Activated CD4-positive, alpha-beta T cell treated with anti-CD3 and anti-CD28 coated beads, Interleukin-2, amount 50 U/mL, for 48 hours (primary cell): ENCODE data around the gene TRIM29.

ENCODE experiments used
- DNase-seq, 2 experiments: peaks; one replicate each; pipeline ENCODE4 v3.0.0-alpha.2; 2020

TRIM29 gene

DNA sequence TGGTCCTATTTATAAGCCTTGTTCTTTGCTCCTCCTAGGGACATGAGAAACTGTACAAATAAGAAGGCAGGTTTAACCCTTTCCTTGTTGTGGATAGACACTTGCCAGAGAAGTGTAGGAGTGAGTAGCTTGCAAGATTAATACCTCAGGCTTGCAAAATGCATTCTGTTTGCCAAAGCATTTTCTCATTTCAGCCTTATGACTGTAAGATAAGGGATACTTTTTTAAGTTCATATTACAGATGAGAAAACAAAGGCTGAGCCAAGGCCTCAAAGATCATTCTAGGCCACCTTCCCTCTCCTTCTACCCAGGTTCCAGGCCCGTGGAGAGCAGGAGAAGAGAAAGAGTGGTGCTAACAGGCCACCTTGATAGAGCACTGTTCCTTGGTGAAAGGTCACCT, 46.8 kb downstream of the TRIM29 start:
- no peak for DNase-seq

DNA sequence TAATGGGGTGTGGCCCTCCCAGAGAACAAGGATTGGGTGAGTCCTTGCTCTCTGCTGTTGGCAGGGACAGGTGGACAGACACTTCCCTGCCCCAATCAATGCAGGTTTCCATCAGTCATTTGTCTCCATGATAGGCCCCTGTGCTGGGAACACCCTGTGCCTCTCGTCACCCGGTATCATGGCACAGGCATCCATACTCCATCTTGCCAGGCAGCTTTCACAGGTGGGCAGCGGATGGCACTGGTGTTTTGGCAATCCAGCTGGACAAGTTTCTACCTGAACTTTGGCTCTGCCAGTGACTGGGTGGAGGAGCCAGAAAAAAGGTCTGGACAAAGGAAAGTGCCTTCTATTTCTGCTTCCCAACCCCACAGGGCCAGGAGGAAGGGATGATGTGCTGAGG, 47.5 kb downstream of the TRIM29 start:
- no peak for DNase-seq

DNA sequence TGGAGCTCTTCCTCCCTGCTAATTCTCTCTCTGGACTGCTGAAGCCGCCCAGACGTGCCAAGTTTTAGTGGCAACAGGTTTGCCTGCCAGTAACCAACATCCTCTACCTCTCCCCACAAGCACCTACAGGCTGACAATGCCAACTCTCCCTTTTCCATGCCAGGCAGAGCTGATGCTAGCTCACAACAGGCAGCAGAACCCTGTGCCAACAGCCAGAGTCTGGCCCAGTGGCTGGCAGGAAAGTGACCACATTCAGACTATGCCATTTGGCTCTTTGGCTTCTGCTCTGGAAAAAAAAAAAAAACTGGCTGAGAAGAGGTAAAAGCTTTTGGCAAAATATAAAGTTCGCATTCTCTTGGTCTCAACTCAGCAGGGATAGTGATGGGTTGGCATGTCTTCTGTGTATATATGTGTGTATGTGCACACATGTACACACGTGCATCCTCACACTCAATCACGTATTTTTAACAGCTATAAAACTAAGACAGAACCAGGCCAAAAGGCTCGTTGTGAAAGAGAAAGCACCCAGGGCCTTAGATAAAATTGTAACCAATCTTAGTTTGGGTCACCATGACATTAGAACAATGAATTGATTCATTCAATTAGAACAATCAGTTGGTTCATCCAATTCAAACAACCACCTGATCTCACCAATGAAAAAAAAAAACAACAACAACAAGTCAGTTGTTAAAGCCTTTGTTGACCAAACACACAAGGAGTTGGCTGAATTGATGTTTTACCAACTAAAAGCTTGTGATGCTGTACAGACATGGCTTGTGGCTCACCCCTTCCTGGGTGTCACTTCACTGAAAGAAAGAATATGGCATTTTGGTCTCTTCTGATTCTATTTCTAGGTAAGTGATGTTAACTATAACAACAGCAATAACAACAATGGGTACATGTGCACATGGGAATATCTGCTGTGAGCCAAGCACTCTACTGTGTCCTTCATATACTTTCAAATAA, 48.6 kb downstream of the TRIM29 start:
- no peak for DNase-seq

- no peak for DNase-seq
Measured at GRCh38 chr11:120088056-120088455, 49.9 kb downstream of the TRIM29 start.

DNA sequence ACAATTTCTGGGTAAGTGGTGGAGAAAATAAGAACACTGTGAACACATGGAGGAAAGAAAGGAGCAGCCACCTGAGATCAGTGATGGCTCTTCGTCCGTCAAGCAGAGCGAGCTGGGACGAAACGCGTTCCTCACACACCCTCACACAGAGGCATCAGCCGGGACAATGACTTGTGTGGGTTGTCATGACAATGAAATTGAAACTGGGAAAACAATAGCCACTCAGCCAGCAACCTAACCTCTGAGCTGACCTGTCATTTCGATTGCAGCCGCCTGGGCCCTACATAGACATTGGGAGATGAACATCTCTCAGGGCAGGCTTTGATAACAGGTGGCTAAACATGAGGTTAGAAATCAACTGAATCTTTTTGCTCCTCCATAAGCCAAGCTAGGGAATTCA, 51.3 kb downstream of the TRIM29 start:
- no peak for DNase-seq

GRCh38 chr11:120079750-120080610, 57.9 kb downstream of the TRIM29 start:
- DNase-seq: peak; percentile 12 to 18

DNA sequence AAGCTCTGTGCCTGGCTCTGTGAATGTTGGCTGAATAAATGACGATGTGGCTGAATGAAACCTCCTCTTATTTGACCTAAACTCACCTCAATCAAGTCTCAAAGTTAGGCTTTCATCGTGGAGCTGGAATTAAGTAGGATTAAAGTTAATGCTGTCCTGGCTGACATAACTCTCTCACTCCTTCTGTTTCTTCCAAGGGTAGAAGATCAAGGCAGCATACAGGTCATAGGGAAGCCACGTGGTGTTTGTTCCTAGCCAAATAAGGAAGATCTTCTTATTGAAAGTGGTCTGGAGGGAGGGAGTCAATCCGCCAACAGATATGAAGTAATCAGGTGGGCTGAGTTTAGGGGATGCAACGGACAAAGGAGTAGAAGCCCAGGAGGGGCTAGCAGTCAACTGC, 59.5 kb downstream of the TRIM29 start:
- DNase-seq: no peak

DNA sequence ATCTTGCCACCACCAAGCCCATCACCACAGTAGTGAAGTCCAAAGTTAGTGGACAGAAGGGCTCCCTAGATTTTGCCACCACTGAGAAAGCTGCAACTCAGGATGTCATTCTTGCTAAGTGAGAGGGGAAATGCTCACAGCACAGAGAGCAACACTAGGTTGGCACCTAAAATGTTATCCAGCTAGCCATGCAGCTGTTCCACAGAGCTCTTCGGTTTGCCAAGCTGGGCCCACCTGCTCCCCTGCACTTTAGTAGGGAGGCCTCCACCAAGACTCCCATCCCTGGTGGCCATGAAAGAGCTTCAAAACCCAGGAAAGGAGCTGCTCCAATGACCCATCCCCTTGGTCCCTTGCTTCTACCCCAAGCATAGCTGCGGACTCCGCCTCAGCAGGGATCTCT, 63.8 kb downstream of the TRIM29 start:
- no peak for DNase-seq

DNA sequence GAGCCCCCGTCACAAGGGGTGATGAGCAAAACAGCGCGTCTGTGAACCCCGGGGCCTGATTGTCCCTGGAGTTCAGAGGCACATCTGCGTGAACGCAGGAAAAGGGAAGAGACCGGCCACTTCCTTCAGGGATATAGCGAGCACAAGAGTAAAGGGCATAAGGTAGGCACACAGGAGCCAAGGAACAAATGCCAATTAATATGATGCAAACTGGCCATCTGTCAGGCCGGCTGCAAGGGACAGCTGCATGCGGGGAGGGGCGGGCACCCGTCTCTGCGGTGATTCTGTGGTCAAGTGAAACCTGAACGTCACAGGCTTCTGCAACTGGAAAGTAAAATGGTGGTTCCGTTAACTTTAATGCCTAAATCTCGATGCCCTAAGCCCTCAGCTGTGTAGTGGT, 64.7 kb downstream of the TRIM29 start:
- DNase-seq: no peak

GRCh38 chr11:120068114-120068573, 69.8 kb downstream of the TRIM29 start:
- DNase-seq: no peak

DNA sequence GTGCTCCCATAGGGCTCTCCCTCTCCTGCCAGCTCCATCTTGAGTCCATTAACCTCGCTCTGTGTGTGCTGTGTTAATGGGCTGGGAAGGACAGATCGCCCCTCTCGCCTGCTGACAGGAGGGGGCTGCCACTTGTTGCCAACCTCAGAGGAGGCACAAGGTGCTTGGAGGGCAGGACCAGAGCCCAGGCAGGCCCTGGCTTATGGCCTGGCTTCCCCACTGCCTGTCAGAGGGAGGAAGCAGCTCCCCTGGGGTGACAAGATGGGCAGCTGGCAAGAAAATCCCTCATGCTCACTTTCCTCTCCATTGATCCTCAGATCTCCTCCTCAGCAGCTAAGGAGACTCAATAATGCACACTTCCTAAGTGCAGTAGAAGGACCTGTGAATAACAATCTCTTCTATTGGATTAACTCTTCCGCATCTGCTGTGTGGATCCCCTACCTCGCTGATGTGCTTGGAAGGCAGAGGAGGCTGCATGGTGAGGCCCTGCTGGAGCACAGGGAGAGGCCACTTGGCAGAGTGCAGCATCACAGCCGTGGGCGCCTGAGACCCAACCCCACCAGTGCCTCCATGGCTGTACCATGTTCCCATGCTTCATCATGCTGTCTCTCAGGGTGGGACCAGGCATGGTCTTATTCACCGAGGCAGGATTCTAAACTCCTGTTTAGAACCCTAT, 70.3 kb downstream of the TRIM29 start:
- DNase-seq: no peak

GRCh38 chr11:120066738-120067437, 71.0 kb downstream of the TRIM29 start:
- DNase-seq: no peak

- DNase-seq: no peak
Measured at GRCh38 chr11:120065876-120066275, 72.0 kb downstream of the TRIM29 start.

DNA sequence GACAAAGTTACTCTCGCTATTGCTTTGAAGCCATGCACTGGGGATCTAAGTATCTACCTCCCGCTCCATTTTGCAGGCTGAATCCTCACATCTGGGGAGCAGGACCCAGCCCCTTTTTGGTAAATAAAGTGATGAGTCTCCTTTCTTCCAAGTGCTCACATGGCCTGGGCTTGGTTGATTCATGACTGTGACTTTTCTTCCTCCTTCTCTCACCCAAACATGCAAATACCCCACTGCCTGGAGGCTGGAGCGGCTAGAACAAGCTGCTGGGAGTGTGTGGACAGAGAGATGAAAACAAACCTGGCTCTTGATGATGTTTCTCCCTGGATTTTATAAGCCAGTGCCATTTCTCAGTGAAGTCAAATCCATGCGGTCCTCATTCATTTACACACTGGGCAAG, 72.7 kb downstream of the TRIM29 start:
- DNase-seq: no peak

GRCh38 chr11:120064341-120064740, 73.6 kb downstream of the TRIM29 start:
- DNase-seq: no peak

DNA sequence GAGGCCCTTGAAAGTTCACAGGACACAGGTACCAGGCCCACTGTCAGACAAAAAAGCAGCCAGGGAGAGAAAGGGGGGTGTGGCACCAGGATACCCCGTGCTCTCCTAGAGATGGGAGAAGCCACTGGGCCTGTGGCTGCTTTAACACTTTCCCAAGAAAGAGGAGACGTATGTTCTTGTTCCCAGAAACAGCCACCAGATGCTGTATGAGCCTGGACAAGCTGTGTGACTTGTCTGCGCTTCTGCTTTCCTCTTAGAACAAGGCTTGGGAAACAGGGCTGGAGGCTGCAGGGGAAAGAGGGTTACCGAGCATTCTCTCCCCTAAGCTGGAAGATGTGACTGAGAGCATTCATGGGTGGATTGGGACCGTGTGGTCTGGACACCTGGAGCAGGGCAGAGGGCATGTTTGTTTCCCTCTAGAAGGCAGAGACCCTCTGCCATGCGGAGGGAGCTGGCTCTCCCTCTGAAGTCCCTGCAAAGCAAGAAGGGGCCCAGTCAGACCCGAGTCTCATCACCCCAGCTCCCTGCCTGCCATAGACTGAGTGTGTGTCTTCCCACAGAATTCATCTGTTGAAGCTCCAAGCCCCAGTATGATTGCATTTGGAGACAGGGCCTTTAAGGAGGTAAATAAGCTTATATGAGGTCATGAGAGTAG, 74.1 kb downstream of the TRIM29 start:
- no peak for DNase-seq

DNA sequence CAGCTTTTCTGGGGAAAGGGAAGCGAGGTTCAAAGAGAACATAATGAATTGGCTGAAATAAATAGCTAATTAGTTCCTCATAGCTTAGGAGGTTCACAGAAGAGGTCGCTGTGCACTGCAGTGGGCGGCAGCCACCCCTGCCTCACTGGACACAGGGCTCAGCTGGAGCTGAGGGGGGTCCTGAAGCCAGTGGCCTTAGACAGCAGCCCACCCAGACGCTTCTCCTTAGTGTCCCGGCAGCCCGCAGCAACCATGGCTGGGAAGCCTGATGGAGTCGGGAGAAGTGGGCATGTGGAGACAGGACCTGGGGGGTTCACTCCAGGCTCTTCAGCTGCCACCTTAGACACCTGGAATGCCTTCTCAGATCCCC, 75.4 kb downstream of the TRIM29 start:
- DNase-seq: no peak

- no peak for DNase-seq
Measured at GRCh38 chr11:120061761-120062560, 76.0 kb downstream of the TRIM29 start.
